Stomach (tissue), 4 donors: ENCODE results near the gene DYRK1B.

Experiments used
- EP300 ChIP-seq: sonication (generic); formaldehyde crosslinking; IDR thresholded peaks from one replicate; pipeline ENCODE4 v1.6.1; 2017; ENCODE audit warnings: antibody characterized with exemption
- POLR2A ChIP-seq, 4 donors: fragments of 450-650 bp; IDR thresholded peaks; one replicate each; pipeline ENCODE4 v1.6.1; 2016; ENCODE audit warnings: antibody characterized with exemption in 4 of 4, control low read depth in 2 of 4, mild to moderate bottlenecking in 1 of 4, moderate library complexity in 1 of 4
- POLR2AphosphoS5 ChIP-seq, 3 donors: sonication (generic); formaldehyde crosslinking; IDR thresholded peaks; one replicate each; pipeline ENCODE4 v1.6.1; 2016; ENCODE audit warnings: antibody characterized with exemption in 3 of 3
- TF ChIP-seq, protein P1 (sequence below), 7 experiments: fragments of 450-650 bp in 4 of 7; fragments of 200-600 bp in 3 of 7; sonication (generic) in 3 of 7; IDR thresholded peaks; one replicate each; pipeline ENCODE4 v1.5.1; 2016 to 2019; ENCODE audit warnings: antibody characterized with exemption in 7 of 7, control low read depth in 2 of 7, mild to moderate bottlenecking in 1 of 7

DNA sequence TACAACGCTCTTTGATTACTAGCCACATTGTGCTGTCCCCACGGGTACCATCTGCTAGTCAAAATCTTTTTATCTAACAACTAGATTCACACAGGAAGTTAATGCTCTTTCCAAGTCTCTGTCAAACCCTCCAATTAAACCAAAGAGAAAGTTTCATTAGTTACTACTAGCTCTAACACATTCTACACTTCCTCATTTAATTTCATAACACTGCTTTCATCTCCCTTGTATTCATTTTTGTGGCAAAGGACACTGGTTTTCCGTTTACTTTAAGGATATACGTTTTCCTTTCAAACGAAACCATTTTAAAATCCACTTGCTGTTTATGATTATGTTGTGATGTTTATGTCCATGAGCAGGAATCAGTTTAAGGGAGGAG, 5.3 kb downstream of the DYRK1B start:
- TF ChIP-seq, protein P1, sequence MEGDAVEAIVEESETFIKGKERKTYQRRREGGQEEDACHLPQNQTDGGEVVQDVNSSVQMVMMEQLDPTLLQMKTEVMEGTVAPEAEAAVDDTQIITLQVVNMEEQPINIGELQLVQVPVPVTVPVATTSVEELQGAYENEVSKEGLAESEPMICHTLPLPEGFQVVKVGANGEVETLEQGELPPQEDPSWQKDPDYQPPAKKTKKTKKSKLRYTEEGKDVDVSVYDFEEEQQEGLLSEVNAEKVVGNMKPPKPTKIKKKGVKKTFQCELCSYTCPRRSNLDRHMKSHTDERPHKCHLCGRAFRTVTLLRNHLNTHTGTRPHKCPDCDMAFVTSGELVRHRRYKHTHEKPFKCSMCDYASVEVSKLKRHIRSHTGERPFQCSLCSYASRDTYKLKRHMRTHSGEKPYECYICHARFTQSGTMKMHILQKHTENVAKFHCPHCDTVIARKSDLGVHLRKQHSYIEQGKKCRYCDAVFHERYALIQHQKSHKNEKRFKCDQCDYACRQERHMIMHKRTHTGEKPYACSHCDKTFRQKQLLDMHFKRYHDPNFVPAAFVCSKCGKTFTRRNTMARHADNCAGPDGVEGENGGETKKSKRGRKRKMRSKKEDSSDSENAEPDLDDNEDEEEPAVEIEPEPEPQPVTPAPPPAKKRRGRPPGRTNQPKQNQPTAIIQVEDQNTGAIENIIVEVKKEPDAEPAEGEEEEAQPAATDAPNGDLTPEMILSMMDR (IDR thresholded peaks at IDR 0.05) = no peak
- TF ChIP-seq POLR2A (IDR thresholded peaks at IDR 0.05) (no peak), POLR2AphosphoS5 (IDR thresholded peaks at IDR 0.05) (no peak), EP300 (no peak)
